ENCODE measurements around the gene U2AF2. TPM values are rescaled to one million over a fixed set of nuclear protein-coding genes. Genes with fewer than 3 reads are reported as not detected.
A peak's percentile ranks its signal among the peaks of the same experiment; 100 is the strongest.

U2AF2 gene
- total RNA-seq, 4 donors from 2014 or later, result 68.4 to 115 (median 85.7) TPM

DNA sequence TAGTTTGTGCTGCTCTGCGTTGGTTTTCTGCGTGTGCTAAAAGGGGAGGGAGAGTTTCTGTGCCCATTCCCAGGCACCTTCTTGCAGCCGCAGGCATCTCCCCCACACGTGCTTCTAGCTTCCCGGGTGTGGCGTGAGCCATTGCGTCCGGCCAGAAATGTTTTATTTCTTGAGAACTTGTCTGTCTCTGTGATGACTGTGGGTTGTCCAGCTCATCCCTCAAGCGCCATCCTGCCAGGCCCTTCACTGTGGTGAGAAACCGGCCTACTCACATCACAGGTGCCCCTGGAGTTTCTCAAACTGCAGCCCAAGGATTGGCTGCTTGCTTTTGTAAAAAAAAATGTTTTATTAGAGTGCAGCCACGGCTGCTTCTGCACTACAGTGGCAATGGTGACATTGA is 44.4 kb downstream of the U2AF2 start:
- Histone ChIP-seq H3K27ac (no peak overlapping the region), H3K9me3 (no peaks in the 10 kb centered on the region), H3K4me3 (replicated peaks in 1 of 3) (no peak overlapping the region), H3K27me3 (no peaks in the 10 kb centered on the region), H3K36me3 (peaks cover 38 to 40% of the 10 kb centered on the region in 2 donors), H3K4me1 (no peaks in the 10 kb centered on the region)
- no peak for TF ChIP-seq CTCF (IDR thresholded peaks at IDR 0.05)
- TF ChIP-seq POLR2A (IDR thresholded peaks at IDR 0.05), result no peak
- DNase-seq, result no peak
- intact Hi-C loops (cut with DNase I), result no loop called here
- WGBS, 2 donors, result 91 to 94% methylated on average over 11 of the region's 11 CpGs

- peaks cover 22 to 24% of the 10 kb centered on the region in 2 donors for H3K36me3 ChIP-seq
- no peaks in the 10 kb centered on the region for H3K4me1 ChIP-seq
- H3K27ac ChIP-seq, result no peak overlapping the region
- no peaks in the 10 kb centered on the region for H3K9me3 ChIP-seq
- intact Hi-C loops (cut with DNase I), result no loop called here
- no peaks in the 10 kb centered on the region for H3K27me3 ChIP-seq
- WGBS, 2 donors, result 82 to 95% methylated on average over 10 to 12 of the region's 12 CpGs
- DNase-seq, result no peak
- no peak for TF ChIP-seq CTCF (IDR thresholded peaks at IDR 0.05)
- no peak for TF ChIP-seq POLR2A (IDR thresholded peaks at IDR 0.05)
- H3K4me3 ChIP-seq (replicated peaks in 1 of 3), result no peak overlapping the region
Observed at GRCh38 chr19:55700813-55701212, 46.0 kb downstream of the U2AF2 start.

DNA sequence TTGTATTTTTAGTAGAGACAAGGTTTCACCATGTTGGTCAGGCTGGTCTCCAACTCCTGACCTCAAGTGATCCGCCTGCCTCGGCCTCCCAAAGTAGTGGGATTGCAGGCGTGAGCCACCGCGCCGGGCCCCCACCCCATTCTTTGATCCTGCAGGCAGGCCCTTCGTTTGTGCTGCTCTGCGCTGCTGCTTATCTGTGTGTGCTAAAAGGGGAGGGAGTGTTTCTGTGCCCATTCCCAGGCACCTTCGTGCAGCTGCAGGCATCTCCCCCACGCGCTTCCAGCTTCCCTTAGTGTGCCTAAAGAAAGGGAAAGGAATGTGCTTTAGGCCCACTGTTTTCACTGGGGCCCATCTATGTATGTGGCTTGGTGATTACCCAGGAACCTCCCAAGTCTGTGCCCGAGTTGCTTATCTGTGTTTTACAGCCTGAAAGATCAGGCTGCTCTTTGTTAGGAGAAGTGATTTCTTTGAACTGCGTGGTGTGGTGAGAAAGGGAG is 47.3 kb downstream of the U2AF2 start:
- no peaks in the 10 kb centered on the region for H3K4me1 ChIP-seq
- no peaks in the 10 kb centered on the region for H3K9me3 ChIP-seq
- H3K4me3 ChIP-seq (replicated peaks in 1 of 3), result no peak overlapping the region
- DNase-seq, result no peak
- 87 to 88% methylated on average over 13 of the region's 13 CpGs for WGBS, 2 donors
- peaks cover 9 to 11% of the 10 kb centered on the region in 2 donors for H3K36me3 ChIP-seq
- TF ChIP-seq POLR2A (IDR thresholded peaks at IDR 0.05) (no peak), CTCF (IDR thresholded peaks at IDR 0.05) (no peak)
- H3K27me3 ChIP-seq, result no peaks in the 10 kb centered on the region
- no peak overlapping the region for H3K27ac ChIP-seq
- intact Hi-C loops (cut with DNase I), result no loop called here

- Histone ChIP-seq H3K27me3 (no peaks in the 10 kb centered on the region), H3K9me3 (no peaks in the 10 kb centered on the region), H3K4me3 (replicated peaks in 1 of 3) (no peak overlapping the region), H3K27ac (no peak overlapping the region), H3K36me3 (peaks cover 4 to 6% of the 10 kb centered on the region in 2 donors), H3K4me1 (no peaks in the 10 kb centered on the region)
- intact Hi-C loops (cut with DNase I), result no loop called here
- TF ChIP-seq POLR2A (IDR thresholded peaks at IDR 0.05) (no peak), CTCF (IDR thresholded peaks at IDR 0.05) (peak; percentile 39 to 81 (median 51))
- 50 to 51% methylated on average over 37 to 38 of the region's 38 CpGs for WGBS, 2 donors
- peak; percentile 42 to 44 for DNase-seq
Observed at GRCh38 chr19:55703790-55704215, 49.0 kb downstream of the U2AF2 start.

DNA sequence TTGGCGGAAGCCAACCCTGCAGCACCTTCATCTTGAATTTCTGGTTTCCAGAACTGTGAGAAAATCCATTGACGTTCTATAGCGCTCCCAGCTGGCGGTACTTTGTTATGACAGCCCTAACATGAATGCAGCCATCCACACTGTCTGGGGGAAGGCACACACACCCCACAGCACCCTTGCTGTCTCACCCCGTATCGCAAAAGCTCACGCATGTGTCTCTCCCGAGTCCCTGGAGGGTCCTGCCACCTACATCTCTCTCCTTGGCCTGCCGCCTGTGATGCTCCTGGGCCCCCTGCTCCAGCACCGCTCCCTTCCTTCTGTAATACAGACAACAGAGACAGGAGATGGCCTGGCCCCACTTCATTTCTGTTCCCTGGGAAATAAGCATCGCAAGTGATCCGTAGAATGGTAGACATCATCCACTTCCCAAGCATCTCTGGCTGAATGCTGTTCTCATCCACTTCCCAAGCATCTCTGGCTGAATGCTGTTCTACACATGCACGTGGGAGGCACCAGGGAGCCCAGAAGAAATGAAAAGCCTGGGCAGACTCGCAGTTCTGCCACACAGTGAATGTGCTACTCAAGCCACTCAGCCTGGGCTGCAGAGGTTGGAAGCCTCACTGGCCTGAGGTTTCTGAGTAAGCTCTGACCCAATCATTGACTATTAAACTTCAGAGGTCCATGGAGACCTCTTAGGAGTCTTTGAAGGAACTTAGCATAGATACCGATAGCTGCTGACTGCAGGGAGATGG is 49.8 kb downstream of the U2AF2 start:
- TF ChIP-seq POLR2A (IDR thresholded peaks at IDR 0.05), result no peak
- TF ChIP-seq CTCF (IDR thresholded peaks at IDR 0.05), result no peak
- H3K9me3 ChIP-seq, result no peaks in the 10 kb centered on the region
- no peak overlapping the region for H3K27ac ChIP-seq
- H3K4me1 ChIP-seq, result no peaks in the 10 kb centered on the region
- intact Hi-C loops (cut with DNase I), result no loop called here
- H3K36me3 ChIP-seq, result peaks cover 4 to 6% of the 10 kb centered on the region in 2 donors
- H3K27me3 ChIP-seq, result no peaks in the 10 kb centered on the region
- DNase-seq, result no peak
- WGBS, 2 donors, result 92 to 98% methylated on average over 15 of the region's 15 CpGs
- no peak overlapping the region for H3K4me3 ChIP-seq (replicated peaks in 1 of 3)
